HG03159 (cell line): ENCODE measurements around the gene CACNA2D3.

Experiments
- ATAC-seq: cut with Tn5 transposase; IDR thresholded peaks from one replicate; pipeline ENCODE4 v1.9.1; 2021; ENCODE audit warnings: mild to moderate bottlenecking, moderate library complexity; ENCODE audit not compliant: unreplicated experiment

Gene CACNA2D3

GRCh38 chr3:54931182-54931581 is 808.8 kb downstream of the CACNA2D3 start:
- ATAC-seq: no peak

GRCh38 chr3:54932606-54933005 is 810.3 kb downstream of the CACNA2D3 start:
- no peak for ATAC-seq

GRCh38 chr3:54935869-54936268 is 813.5 kb downstream of the CACNA2D3 start:
- no peak for ATAC-seq

- ATAC-seq: no peak
These were observed 814.2 kb downstream of the CACNA2D3 start for GRCh38 chr3:54936561-54936960.

GRCh38 chr3:54939557-54940300 is 817.4 kb downstream of the CACNA2D3 start:
- ATAC-seq: no peak

GRCh38 chr3:54940971-54941370 is 818.6 kb downstream of the CACNA2D3 start:
- no peak for ATAC-seq

- ATAC-seq: no peak
These were observed 819.5 kb downstream of the CACNA2D3 start for GRCh38 chr3:54941690-54942362.

GRCh38 chr3:54949491-54950044 is 827.2 kb downstream of the CACNA2D3 start:
- no peak for ATAC-seq

- ATAC-seq: no peak
These were observed 828.1 kb downstream of the CACNA2D3 start for GRCh38 chr3:54950391-54951003.

- no peak for ATAC-seq
These were observed 829.1 kb downstream of the CACNA2D3 start for GRCh38 chr3:54951405-54951804.

- no peak for ATAC-seq
These were observed 831.7 kb downstream of the CACNA2D3 start for GRCh38 chr3:54954022-54954421.

- ATAC-seq: no peak
These were observed 832.2 kb downstream of the CACNA2D3 start for GRCh38 chr3:54954521-54954920.

GRCh38 chr3:54955496-54955895 is 833.1 kb downstream of the CACNA2D3 start:
- no peak for ATAC-seq

GRCh38 chr3:54955941-54956340 is 833.6 kb downstream of the CACNA2D3 start:
- no peak for ATAC-seq

- no peak for ATAC-seq
These were observed 835.4 kb downstream of the CACNA2D3 start for GRCh38 chr3:54957711-54958110.

- ATAC-seq: no peak
These were observed 837.7 kb downstream of the CACNA2D3 start for GRCh38 chr3:54960082-54960481.

GRCh38 chr3:54960701-54961100 is 838.3 kb downstream of the CACNA2D3 start:
- ATAC-seq: no peak

- no peak for ATAC-seq
These were observed 839.8 kb downstream of the CACNA2D3 start for GRCh38 chr3:54962200-54962599.

- no peak for ATAC-seq
These were observed 841.3 kb downstream of the CACNA2D3 start for GRCh38 chr3:54963641-54964040.

- ATAC-seq: no peak
These were observed 841.7 kb downstream of the CACNA2D3 start for GRCh38 chr3:54964081-54964480.

- no peak for ATAC-seq
These were observed 843.4 kb downstream of the CACNA2D3 start for GRCh38 chr3:54965746-54966145.

- ATAC-seq: no peak
These were observed 844.6 kb downstream of the CACNA2D3 start for GRCh38 chr3:54966979-54967378.
